HepG2 (cell line): ENCODE results near the gene ING5. TPM values are rescaled to one million over a fixed set of nuclear protein-coding genes. Genes with fewer than 3 reads are reported as not detected.

Experiments used
- ATAC-seq: fragments of 200-7000 bp; cut with Tn5 transposase; 3 replicates; pipeline ENCODE4 v1.9.1; 2020; ENCODE audit warnings: mild to moderate bottlenecking, moderate library complexity
- BruUV-seq: library from RNA; stranded (reverse); fragments of 400-500 nt; replicated peaks from 2 replicates; lab custom pipeline; 2021; lab: Mats Ljungman, UMichigan
- CTCF ChIA-PET: fragments of 300-600 bp; formaldehyde crosslinking; extraction: SDS; loops from one replicate; lab custom pipeline; 2021; ENCODE audit warnings: low total read pairs, inconsistent platforms, low intra/inter-chr PET ratio; lab: Yijun Ruan, JAX
- POLR2A ChIA-PET: fragments of 350-600 bp; sonication (Branson Sonifier 250); formaldehyde crosslinking; loops from one replicate; lab custom pipeline; 2020; ENCODE audit warnings: antibody characterized with exemption, inconsistent platforms; lab: Yijun Ruan, JAX
- DNase-seq: peaks from one replicate; pipeline ENCODE4 v3.0.0-alpha.2; 2015; ENCODE audit warnings: low spot score
- FAIRE-seq: peaks from 3 replicates; lab custom pipeline; 2011; peaks lifted over from hg19 to GRCh38; lab: Jason Lieb, UNC
- H2AFZ ChIP-seq: one replicate; pipeline ENCODE4 v1.6.1; 2011; ENCODE audit warnings: low read length, inconsistent platforms
- H3K27ac ChIP-seq: fragments of 300-600 bp; 3 replicates; pipeline ENCODE4 v1.8.0; 2011; ENCODE audit warnings: mixed run types, mild to moderate bottlenecking, mixed read lengths, low read length, inconsistent platforms; ENCODE audit not compliant: insufficient read depth; ENCODE audit errors: extremely low read length
- H3K27me3 ChIP-seq, 2 experiments: fragments of 200-600 bp in 1 of 2; 2 replicates in 1 of 2; 3 replicates in 1 of 2; pipeline versions ENCODE4 v1.6.0 to v1.8.0; 2011; ENCODE audit warnings: low read length in 2 of 2, mild to moderate bottlenecking in 2 of 2, moderate library complexity in 2 of 2, inconsistent platforms in 1 of 2; ENCODE audit not compliant: insufficient read depth in 2 of 2, control insufficient read depth in 1 of 2
- H3K36me3 ChIP-seq, 2 experiments: fragments of 200-600 bp in 1 of 2; replicated peaks in 1 of 2; 2 replicates in 1 of 2; 3 replicates in 1 of 2; pipeline versions ENCODE4 v1.5.1 to v1.8.0; 2011; ENCODE audit warnings: low read length in 2 of 2, inconsistent platforms in 1 of 2; ENCODE audit not compliant: insufficient read depth in 2 of 2, control insufficient read depth in 1 of 2
- H3K4me1 ChIP-seq: 2 replicates; pipeline ENCODE4 v1.5.1; 2012; ENCODE audit warnings: low read length, inconsistent platforms; ENCODE audit not compliant: insufficient read depth
- H3K4me2 ChIP-seq: 2 replicates; pipeline ENCODE4 v1.6.0; 2011; ENCODE audit warnings: low read depth, low read length, inconsistent platforms
- H3K4me3 ChIP-seq, 3 experiments: fragments of 200-600 bp in 1 of 3; sonication (generic), shearing (Covaris generic) in 1 of 3; replicated peaks in 1 of 3; 2 replicates each; pipeline ENCODE4 v1.5.1; 2011 to 2016; ENCODE audit warnings: low read length in 3 of 3, inconsistent platforms in 2 of 3, low read depth in 2 of 3, mild to moderate bottlenecking in 2 of 3, control low read depth in 1 of 3, mixed read lengths in 1 of 3; ENCODE audit not compliant: insufficient read depth in 1 of 3
- H3K79me2 ChIP-seq: one replicate; pipeline ENCODE4 v1.6.1; 2011; ENCODE audit warnings: low read length, inconsistent platforms; ENCODE audit not compliant: insufficient read depth
- H3K9ac ChIP-seq: 2 replicates; pipeline ENCODE4 v1.6.0; 2011; ENCODE audit warnings: mild to moderate bottlenecking, low read depth, low read length, inconsistent platforms; ENCODE audit not compliant: insufficient read depth
- H3K9me3 ChIP-seq: 2 replicates; pipeline ENCODE4 v1.5.1; 2012; ENCODE audit warnings: mild to moderate bottlenecking, low read length
- H4K20me1 ChIP-seq: 2 replicates; pipeline ENCODE4 v1.6.0; 2011; ENCODE audit warnings: inconsistent platforms, mild to moderate bottlenecking, low read length, moderate library complexity; ENCODE audit not compliant: insufficient read depth
- ARID3A ChIP-seq: IDR thresholded peaks from 2 replicates; pipeline ENCODE4 v1.6.1; 2012; ENCODE audit warnings: low read depth, low read length, improper control_type of control experiment
- CHD2 ChIP-seq: IDR thresholded peaks from 2 replicates; pipeline ENCODE4 v1.6.1; 2011; ENCODE audit warnings: low read depth, low read length, improper control_type of control experiment
- CHD4 ChIP-seq: fragments of 200-600 bp; sonication (generic); IDR thresholded peaks from 2 replicates; pipeline ENCODE4 v1.7.0; 2017; ENCODE audit warnings: mild to moderate bottlenecking, low read length, borderline replicate concordance
- MAF1 ChIP-seq: sonication (generic); formaldehyde crosslinking; IDR thresholded peaks from 2 replicates; pipeline ENCODE4 v1.5.0; 2020; ENCODE audit warnings: missing genetic modification reagents, borderline replicate concordance
- SIN3B ChIP-seq: fragments of 150-350 bp; IDR thresholded peaks from 2 replicates; pipeline ENCODE4 v1.6.1; 2014; ENCODE audit warnings: low read length
- STAT5B ChIP-seq: sonication (generic); formaldehyde crosslinking; IDR thresholded peaks from 2 replicates; pipeline ENCODE4 v1.4.0; 2020; ENCODE audit warnings: missing genetic modification reagents
- TGIF2 ChIP-seq: IDR thresholded peaks from 2 replicates; pipeline ENCODE4 v1.6.1; 2016; ENCODE audit warnings: control low read depth, missing compliant biosample characterization
- ZFP91 ChIP-seq: sonication (generic); formaldehyde crosslinking; IDR thresholded peaks from 2 replicates; pipeline ENCODE4 v1.9.0; 2022; ENCODE audit warnings: missing genetic modification reagents, mild to moderate bottlenecking, borderline replicate concordance
- ZNF101 ChIP-seq: sonication (generic); formaldehyde crosslinking; IDR thresholded peaks from 2 replicates; pipeline ENCODE4 v1.4.0; 2020; ENCODE audit warnings: mild to moderate bottlenecking, low read depth, missing genetic modification reagents, borderline replicate concordance
- ZNF589 ChIP-seq: sonication (generic); formaldehyde crosslinking; conservative IDR thresholded peaks from 2 replicates; pipeline ENCODE4 v1.8.0; 2022; ENCODE audit warnings: mild to moderate bottlenecking, moderate library complexity, missing genetic modification reagents
- ZNF724P ChIP-seq: sonication (generic); formaldehyde crosslinking; IDR thresholded peaks from 2 replicates; pipeline ENCODE4 v1.8.0; 2022; ENCODE audit warnings: missing genetic modification reagents, borderline replicate concordance
- ZNF768 ChIP-seq: sonication (generic); formaldehyde crosslinking; IDR thresholded peaks from 2 replicates; pipeline ENCODE4 v1.4.0; 2020; ENCODE audit warnings: missing genetic modification reagents
- ZSCAN12 ChIP-seq: sonication (generic); formaldehyde crosslinking; IDR thresholded peaks from 2 replicates; pipeline ENCODE4 v1.9.0; 2021; ENCODE audit warnings: mild to moderate bottlenecking, missing genetic modification reagents
- WGBS: methylation state at CpG from one replicate; pipeline ENCODE4 v1.1.6; 2017; ENCODE audit warnings: low lambda C conversion rate; 5-methylcytosine and 5-hydroxymethylcytosine counted together
- in situ Hi-C: cut with HindIII; loops from 2 replicates; pipeline ENCODE4 v1.10.0; 2017; ENCODE audit warnings: low pct_unique_long_range_greater_than_20kb; ENCODE audit not compliant: extremely low pct_ligation_motif_present
- intact Hi-C: fragments of 100-400 bp; cut with micrococcal nuclease; formaldehyde crosslinking; loops from one replicate; pipeline ENCODE4 v1.10.0; 2022; ENCODE audit not compliant: unreplicated experiment
- polyA plus RNA-seq, 8 experiments: library from polyadenylated mRNA; depleted of rRNA in 3 of 8; stranded (reverse) in 7 of 8; unstranded in 1 of 8; fragments of >200 nt; fragmentation: Illumina TruSeq in 4 of 8; extraction: Trizol in 4 of 8; gene quantifications; 2 replicates each; pipeline versions ENCODE4 v1.2.1 to v1.2.3, GENCODE V29; 2011 to 2016; ENCODE audit warnings: low read depth in 4 of 8, missing spikeins in 1 of 8, mixed read lengths in 1 of 8; ENCODE audit not compliant: insufficient read depth in 1 of 8
- total RNA-seq, 5 experiments: library from RNA; depleted of rRNA; stranded (reverse); fragments of >200 nt; fragmentation: Illumina TruSeq; extraction: Trizol; gene quantifications; 2 replicates each; pipeline ENCODE4 v1.2.3, GENCODE V29; 2016; ENCODE audit warnings: low read depth in 1 of 5

The ING5 gene
- total and polyA plus RNA-seq, 2 of the 13 experiments (the other 11 are each of a cell fraction or from before 2014, with no cell fraction given) = 61.9 to 71.9 TPM

GRCh38 chr2:241755166-241755565 is 53.3 kb downstream of the ING5 start:
- ChIA-PET POLR2A (no interaction called here), CTCF (no interaction called here)
- intact Hi-C loops (no loop called here), in situ Hi-C loops (no loop called here)
- no peak overlapping the region for H3K27ac ChIP-seq
- WGBS = 96% methylated on average over 18 of the region's 18 CpGs
- no peak overlapping the region for H3K4me2 ChIP-seq
- no peak overlapping the region for H3K4me3 ChIP-seq
- H3K9ac ChIP-seq = no peak overlapping the region
- DNase-seq (no peak), FAIRE-seq (no peak), ATAC-seq (peak; percentile 9; the same call in 2 of the 3 replicates)
- H3K79me2 ChIP-seq = no peaks in the 10 kb centered on the region
- H4K20me1 ChIP-seq = no peaks in the 10 kb centered on the region
- H3K9me3 ChIP-seq = no peaks in the 10 kb centered on the region
- no peak overlapping the region for H2AFZ ChIP-seq
- TF ChIP-seq ZSCAN12 (CRISPR knock-in tag) (no peak), ZFP91 (no peak), SIN3B (no peak), ZNF768 (CRISPR knock-in tag) (no peak), ZNF724P (CRISPR knock-in tag) (no peak), ZNF101 (CRISPR knock-in tag) (no peak), TGIF2 (CRISPR knock-in tag) (no peak), CHD2 (no peak), STAT5B (CRISPR knock-in tag) (no peak), ARID3A (no peak), CHD4 (no peak), MAF1 (no peak), ZNF589 (CRISPR knock-in tag) (no peak)
- no TSS peak for BruUV-seq
- H3K4me1 ChIP-seq = no peaks in the 10 kb centered on the region
- H3K27me3 ChIP-seq = no peaks in the 10 kb centered on the region
- peaks cover 9 to 19% of the 10 kb centered on the region in 2 experiments for H3K36me3 ChIP-seq
